Posterior vena cava (tissue), 2 donors: ENCODE measurements around the gene TTF2. TPM values are rescaled to one million over a fixed set of nuclear protein-coding genes. Genes with fewer than 3 reads are reported as not detected.
A peak's percentile ranks its signal among the peaks of the same experiment; 100 is the strongest.

Experiments
- DNase-seq: peaks from one replicate; pipeline ENCODE4 v3.0.0-alpha.2; 2020; ENCODE audit warnings: low spot score
- intact Hi-C, 2 donors: fragments of 100-400 bp; cut with DNase I; formaldehyde crosslinking; loops; one replicate each; pipeline versions ENCODE4 v1.14.1 to v1.14.2; 2022 to 2023
- total RNA-seq, 2 donors: library from RNA; stranded (reverse); fragmentation: NEBNext Ultra II Directional; extraction: Animal tissue kit (Norgen Biotek cat#: 25700); gene quantifications; one replicate each; pipeline ENCODE4 v1.2.1, GENCODE V29; 2021
- donor health status: DM: yes; HTN: yes; CAD: no.
- donor health status: DM: yes; HTN: yes; CAD: no.

Gene TTF2
- total RNA-seq, 2 donors from 2014 or later, result 16.3 to 18.1 TPM

DNA sequence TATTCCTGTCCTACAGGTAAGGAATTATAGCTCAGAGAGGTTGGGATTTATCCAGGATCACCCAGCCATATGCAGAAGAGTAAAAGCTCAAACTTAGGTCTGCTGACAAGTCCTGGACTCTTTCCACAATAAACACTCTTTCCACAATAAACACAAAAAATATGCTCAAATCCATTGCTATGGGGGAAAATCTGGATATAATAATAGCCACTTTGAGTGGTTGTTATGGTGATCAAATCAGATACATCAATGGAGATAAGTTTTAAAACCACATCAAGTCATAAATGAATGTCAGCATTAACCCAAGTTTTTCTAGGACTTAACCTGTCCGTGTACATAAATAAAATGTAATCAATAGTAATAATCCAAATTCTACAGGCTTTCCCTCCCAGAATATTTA, 22.3 kb upstream of the TTF2 start:
- intact Hi-C loops, result no loop called here
- no peak for DNase-seq

DNA sequence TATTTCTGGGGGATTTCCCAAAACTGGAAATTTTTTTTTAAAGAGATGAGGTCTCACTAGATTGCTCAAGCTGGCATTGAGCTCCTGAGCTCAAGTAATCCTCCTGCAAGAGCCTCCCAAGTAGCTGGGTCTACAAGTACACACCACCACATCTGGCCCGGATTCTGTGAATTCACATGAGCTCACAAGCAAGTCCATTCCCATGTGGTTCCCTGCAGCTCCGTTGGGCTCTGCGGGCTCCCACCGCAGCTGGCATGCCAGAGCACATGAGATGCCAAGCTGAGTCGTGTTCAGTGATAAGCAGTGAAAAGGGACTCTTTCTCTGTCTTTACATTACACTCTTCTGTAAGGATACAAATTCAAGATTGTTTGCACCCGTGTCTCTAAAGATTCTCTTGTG, 21.9 kb upstream of the TTF2 start:
- intact Hi-C loops, result no loop called here
- no peak for DNase-seq

DNA sequence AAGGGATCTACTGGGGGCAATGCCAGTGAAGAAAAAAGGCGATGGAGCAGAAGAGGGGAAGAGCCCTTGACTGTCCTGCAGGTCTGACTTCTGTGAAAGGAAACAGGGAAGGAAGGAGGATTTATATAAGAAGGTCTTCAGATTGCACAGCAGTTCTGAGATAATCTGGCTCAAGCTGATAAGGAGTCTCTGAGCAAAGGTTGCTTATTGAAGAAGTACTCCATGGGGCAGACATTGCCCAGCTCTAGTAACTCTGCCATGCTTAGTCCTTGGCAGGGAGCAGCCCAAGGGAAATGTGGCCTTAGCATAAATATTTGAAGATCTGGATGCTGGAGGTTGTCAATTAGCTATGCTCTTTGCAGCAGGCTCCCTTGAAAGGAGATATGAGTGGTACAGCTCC, 15.9 kb upstream of the TTF2 start:
- intact Hi-C loops, result no loop called here
- DNase-seq, result no peak

DNA sequence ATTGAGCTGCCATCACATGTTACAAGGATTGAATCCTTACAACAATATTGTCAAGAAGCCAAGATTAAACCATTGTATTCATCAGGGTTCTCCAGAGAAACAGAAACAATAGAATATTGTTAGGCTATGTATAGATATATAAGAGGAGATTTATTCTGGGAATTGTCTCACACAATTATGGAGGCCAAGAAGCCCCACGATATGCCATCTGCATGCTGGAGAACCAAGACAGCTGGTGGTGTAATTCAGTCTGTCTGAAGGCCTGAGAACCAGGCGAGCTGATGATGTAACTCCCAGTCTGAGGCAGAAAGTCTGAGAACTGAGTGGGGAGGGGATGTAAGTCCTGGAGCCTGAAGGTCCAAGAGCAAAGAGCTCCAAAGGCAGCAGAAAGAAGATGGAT, 14.5 kb upstream of the TTF2 start:
- DNase-seq, result no peak
- intact Hi-C loops, result no loop called here

DNA sequence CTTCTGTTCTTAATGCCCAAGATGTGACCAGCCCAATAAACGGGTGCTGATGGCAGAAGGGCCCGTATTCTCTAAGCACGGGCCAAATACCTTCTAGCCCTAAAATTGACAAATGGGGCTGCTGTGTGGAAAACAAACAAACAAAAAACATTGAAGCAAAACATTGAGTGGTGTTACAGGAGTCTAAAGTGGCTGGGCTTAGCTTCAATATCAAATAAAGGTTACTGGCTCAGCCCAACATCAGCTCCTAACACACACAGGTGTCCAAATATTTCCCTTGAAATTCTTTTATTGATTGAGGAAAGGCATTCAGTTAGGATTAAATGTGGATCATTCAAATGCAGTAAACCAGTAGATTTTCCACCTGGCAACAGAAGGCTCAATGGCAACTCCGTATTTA, 13.3 kb upstream of the TTF2 start:
- intact Hi-C loops, result no loop called here
- no peak for DNase-seq

DNA sequence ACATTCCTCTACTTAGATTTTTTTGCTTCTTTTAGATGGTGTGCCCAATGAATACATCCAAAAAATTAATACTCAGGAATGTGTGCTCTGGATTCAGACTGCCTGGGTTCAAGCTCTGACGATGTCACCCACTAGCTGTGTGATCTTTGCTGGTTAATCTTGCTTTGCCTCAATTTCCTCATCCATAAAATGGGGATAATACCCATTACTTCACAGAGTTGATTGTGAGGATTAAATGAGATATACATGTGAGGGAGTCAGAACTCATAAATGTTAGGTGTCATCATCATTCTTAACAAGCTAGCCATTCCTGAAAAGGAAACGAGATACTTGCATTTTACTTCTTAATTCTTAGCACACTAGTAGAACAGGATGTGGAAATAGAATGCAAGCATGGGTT, 12.9 kb upstream of the TTF2 start:
- intact Hi-C loops, result no loop called here
- no peak for DNase-seq

DNA sequence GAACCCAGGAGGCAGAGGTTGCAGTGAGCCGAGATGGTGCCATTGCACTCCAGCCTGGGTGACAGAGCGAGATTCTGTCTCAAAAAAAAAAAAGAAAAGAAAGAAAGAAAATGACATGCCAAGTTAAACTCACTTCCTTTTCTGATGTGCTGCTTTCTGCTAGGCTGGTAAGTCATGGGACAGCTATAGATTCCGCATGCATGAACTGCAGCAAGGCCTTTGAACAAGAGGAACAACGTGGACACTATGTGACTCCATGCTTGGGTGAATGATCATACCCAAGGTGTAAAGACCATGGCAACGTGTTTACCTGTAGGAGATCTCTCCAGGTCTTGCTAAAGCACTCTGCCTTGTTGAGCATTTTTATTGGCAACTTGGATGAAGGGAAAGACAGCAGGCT, 10.3 kb upstream of the TTF2 start:
- no peak for DNase-seq
- intact Hi-C loops, result loop anchor here (5.0 to 10.0 kb wide), 3 partner anchors 195 to 475 kb away; partner anchors contain the start of gene CD58 (in 2 of the 2)

DNA sequence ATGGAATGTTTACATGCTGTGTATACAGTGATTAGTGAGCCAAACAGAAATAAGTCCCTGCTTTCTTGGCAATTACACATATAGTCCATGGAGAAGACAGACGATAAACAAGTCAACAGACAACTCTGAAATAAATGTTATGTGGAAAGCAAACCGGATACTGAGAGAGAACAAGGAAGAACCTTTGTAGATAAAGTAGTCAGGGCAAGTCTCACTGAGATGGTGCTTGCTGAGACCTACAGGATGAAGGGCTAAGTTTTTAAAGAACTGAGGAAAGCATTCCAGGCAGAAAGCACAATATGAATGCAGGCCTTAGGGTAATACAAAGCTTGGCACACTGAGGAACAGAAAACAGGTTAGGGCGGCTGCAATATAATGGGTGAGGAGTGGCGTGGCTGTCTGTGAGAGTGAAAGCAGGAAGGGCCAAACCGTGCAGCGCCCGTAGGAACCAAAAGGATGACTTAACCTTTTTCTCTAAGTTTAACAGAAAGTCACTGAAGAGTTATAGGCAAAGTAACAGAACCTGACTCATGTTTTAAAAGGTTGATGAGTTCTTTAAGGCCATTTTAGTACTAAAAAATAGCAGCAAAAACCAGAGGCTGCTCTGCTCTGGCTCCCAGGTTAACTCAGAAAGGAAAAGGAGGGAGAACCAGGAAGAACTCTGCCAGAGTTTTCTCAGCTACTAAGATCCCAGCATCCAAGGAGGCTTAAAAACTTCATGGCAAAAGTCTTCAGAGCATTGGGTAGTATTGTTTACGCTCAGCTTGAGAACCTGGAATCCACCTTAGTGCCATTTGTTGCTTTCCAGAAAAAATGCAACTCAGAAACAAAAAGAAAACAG, 8.7 kb upstream of the TTF2 start:
- no peak for DNase-seq
- intact Hi-C loops, result loop anchor here (5.0 to 10.0 kb wide), 3 partner anchors 197 to 477 kb away; partner anchors contain the start of gene CD58 (in 2 of the 2)

DNA sequence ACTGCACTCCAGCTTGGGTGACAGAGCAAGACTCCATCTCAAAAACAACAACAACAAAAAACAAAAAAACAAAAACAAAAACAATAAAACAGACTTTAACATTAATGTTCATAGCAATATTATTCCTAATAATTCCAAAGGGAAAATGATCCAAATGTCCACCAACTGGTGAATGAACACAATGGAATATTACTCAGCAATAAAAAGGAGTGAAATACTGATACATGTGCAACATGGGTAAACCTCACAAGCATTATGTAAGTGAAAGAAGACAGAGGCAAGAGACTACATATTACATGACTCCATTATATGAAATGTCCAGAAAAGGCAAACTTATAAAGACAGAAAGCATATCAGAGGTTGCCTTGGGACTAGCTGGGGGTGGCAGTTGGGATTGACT, 6.1 kb upstream of the TTF2 start:
- no peak for DNase-seq
- intact Hi-C loops, result loop anchor here (2.0 to 10.0 kb wide), 4 partner anchors 199 to 479 kb away; partner anchors contain the start of gene CD58 (in 2 of the 2)

DNA sequence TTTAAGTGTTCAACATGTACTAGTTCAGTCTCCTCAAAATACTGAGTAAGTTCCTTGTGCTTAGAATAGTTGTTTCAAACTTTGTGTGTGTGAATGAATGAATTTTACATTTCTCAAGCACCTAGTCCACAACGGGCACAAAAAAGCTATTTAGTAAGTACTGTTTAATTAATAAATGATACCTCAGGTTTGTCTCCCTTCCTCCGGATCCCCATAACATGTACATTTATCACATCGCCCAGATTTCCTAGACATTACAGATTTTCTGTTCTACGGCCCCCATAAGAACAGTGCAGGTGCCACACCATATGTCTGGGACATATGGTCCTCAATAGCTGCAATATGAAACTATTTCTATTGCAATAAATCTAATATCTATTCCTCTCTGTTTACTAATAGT, 1.3 kb upstream of the TTF2 start:
- DNase-seq, result no peak
- intact Hi-C loops, result loop anchor here (10.0 kb wide), 2 partner anchors 204 to 484 kb away; partner anchors contain the start of gene CD58 (in 2 of the 2)

DNA sequence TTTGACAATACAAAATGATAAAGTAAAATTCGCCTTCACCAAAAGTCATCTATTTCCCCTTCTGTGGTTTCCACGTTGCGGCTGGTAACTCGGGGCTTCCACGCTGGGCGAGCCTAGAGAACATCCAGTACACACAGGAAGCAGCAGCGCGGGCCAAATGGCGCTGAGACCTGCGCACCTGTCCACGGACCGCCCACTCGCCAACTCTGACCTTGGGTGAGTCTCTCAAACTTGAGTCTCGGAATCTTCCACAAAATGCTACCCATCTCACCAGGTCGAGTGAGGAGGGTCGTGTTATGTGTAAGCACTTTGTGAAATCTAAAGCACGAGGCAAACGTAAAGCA, 820 bp upstream of the TTF2 start:
- intact Hi-C loops, result loop anchor here (10.0 kb wide), 2 partner anchors 205 to 485 kb away; partner anchors contain the start of gene CD58 (in 2 of the 2)
- DNase-seq, result no peak

DNA sequence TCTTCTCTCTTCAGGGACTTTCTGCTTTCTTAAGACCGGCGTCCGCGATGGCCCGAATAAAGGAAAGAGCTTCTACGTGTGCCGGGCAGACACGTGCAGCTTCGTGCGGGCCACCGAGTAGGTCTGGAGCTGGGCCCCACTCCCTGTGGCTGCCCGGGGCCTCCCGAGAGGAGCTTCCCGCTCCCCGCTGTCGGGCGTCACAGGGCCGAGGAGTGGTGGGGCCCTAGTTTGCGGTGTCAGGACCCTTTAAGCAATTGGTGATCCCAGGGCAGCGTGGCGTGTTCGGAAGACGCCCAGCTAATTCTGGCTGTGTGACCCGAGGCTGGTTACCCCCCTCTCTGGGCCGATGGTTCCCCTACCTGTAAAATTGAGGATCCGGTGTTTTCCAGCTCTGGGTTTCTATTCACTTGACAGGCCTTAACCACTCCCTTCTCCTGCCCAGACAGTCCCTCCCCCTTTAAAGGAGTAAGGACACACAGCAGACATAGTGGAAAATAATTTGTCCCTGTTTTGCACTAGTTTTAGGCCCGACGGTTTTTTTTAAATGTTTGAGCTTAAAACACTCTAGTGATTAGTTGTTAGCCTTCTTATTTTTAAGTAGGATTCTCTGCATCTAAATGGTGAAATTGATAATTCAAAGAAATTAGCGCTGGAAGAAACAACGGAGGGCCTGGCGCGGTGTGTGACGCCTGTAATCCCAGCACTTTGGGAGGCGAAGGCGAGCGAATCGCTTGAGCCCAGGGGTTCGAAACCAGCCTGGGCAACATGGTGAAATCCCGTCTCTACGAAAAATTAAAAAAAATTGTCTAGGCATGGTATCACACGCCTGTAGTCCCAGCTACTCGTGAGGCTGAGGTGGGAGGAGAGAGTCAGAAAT, 553 bp downstream of the TTF2 start:
- intact Hi-C loops, result loop anchor here in 1 of 2 donors (10.0 kb wide), 1 partner anchor 224 kb away; no protein-coding TSS in a partner anchor
- DNase-seq, result peak; percentile 81

DNA sequence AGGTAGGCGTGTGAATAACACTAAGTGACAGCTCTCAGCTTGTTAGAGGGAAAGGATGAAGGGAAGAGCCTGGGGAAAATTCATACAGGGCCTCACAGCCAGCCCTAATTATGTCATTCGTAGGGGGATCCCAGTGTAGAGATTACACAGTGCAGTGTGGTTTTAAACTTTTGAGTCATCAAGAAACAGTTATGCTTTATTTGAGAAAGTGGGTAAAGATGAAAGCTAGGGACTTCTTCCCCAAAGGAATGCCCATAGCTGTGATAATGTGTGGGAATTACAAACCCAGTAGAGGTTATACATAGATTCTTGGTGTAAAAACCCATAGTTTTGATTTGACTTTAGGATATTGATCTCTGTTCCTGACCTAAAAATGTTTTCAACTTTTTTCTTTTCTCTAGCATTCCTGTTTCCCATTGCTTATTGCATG, 1.9 kb downstream of the TTF2 start:
- no peak for DNase-seq
- intact Hi-C loops, result loop anchor here in 1 of 2 donors (10.0 kb wide), 1 partner anchor 223 kb away; no protein-coding TSS in a partner anchor

DNA sequence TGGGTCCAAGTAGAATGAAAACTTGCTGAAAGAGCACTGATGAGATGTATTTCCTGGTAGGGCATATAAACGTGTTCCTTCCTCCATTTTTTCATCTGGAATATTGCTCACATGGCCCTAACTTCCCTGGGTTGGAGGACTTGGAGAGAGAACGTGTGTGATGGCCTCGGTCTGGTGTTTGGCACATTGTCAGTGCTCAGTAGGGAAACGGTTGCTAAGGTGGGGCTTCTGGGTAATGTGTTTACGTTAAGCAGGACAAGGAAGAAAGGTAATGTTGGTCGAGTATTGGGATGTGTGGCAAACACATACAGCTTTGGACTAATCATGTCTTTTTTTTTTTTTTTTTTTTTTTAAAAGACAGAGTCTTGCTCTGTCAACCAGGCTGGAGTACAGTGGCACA, 6.2 kb downstream of the TTF2 start:
- intact Hi-C loops, result loop anchor here (5.0 to 10.0 kb wide), 2 partner anchors 61 to 218 kb away; no protein-coding TSS in a partner anchor

DNA sequence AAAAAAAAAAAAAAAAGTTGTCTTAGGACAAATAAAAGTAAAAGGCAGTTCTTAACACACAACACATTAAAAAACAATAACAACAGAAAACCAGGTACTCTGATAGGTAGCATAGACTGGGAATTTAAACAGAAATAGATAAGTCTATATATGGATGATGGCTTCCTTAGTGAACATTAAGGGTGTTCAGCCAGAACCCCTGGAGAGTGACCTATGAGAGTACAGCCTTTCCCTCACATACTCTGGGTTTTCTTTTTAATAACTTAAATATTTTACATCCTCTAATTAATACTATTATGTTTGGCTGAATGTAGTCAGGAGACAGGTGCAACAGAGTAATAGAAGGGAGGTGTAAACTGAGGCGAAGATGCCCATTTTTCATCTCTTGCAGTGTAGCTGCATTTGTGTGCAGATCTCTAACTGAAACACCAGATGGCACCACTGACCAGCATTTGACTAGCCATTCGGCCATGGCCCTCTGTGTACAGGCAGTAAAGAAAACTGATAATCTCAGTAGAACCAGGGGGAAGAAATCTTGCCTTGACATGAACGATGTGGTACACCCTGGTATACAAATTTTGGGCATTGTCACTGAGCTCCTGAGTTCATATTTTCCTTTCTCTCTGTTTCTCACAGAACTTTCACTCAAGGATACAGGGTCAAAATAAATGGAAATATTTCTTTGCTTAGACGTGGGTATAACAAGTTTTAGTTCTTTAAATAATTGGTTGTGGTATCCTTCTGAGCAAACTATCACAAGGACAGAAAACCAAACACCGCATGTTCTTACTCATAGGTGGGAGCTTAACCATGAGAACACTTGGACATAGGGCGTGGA, 7.6 kb downstream of the TTF2 start:
- DNase-seq, result no peak
- intact Hi-C loops, result loop anchor here (1.0 to 10.0 kb wide), 3 partner anchors 60 to 217 kb away; no protein-coding TSS in a partner anchor

More for the DNA sequence above, 6.2 kb downstream of the TTF2 start:
- DNase-seq, result no peak

DNA sequence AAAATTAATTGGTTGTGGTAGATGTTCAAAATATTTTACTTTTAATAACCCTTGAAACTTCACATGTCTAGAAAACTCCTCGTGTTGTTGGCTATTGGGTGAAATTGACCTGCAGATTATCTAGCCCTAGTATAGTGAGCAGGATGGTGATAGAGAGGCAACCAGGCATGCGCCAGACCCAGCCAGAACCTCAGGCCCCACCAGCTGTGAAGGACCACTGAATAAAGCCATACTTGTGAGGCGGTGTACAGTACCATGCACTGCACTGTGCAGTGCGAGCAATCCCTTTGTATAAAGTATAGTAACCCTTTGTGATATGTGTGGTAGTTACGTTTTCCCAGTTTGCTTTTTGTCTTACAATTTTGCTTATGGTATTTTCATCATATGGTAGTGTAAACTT, 8.5 kb downstream of the TTF2 start:
- no peak for DNase-seq
- intact Hi-C loops, result loop anchor here (1.0 to 10.0 kb wide), 3 partner anchors 59 to 216 kb away; no protein-coding TSS in a partner anchor

DNA sequence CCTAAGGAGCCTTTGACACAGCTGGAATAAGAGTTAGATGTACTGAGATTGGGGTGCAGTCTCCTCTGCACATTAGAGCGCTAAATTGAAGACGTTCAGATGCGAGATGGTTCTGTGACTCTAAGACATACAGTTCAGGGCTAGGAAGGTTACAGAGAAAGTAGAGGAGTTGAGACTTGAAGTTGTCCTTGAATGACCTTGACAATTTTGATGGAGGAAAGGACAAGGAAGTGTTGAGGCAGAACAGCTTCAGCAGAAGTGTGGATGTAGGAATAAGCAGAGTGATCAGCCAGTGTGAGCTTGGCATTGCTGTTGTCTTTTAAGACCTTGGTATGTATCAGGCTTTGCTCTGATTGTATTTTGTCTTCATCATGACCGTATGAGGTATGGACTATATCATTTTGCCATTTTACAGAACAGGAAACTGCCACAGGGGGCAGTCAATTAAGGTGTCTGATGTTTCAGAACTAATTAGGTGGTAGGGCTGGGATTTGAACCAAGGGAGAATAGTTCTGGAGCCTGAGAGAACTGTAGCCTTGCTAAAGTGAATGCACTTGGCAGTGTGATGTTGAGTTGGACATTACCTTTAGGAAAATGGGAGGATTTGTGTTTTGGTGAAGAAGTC, 9.2 kb downstream of the TTF2 start:
- intact Hi-C loops, result loop anchor here (5.0 to 10.0 kb wide), 2 partner anchors 58 to 215 kb away; no protein-coding TSS in a partner anchor
- DNase-seq, result no peak

DNA sequence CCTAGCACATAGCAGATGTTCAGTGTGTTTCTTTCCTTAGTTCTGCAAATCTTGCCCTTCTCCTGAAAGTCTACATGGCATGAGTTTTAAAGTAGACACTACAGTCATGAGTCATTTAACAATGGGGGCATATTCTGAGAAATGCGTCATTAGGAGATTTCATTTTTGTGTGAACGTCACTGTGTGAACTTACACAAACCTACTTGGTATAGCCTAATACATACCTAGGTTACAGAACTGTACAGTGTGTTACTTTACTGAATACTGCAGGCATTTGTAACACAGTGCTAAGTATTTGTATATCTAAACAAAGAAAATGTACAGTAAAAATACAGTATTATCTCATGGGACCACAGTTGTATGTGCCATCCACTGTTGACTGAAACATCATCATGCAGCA, 10.0 kb downstream of the TTF2 start:
- intact Hi-C loops, result no loop called here

More for the DNA sequence above, 10.0 kb downstream of the TTF2 start:
- DNase-seq, result no peak
